ENCODE results near the gene AATF. TPM values are rescaled to one million over a fixed set of nuclear protein-coding genes. Genes with fewer than 3 reads are reported as not detected.

AATF gene
- total RNA-seq, result 19.6 TPM

GRCh38 chr17:36948717-36949460 is at the start of gene AATF:
Gene AATF, plus strand, starts transcription at chr17:36948954. Its CDS starts 172 bp downstream, at chr17:36949126.

GRCh38 chr17:36937001-36937958 is 11.5 kb upstream of the AATF start, which contains the start of gene LHX1:
Gene LHX1, plus strand, starts transcription at chr17:36937475. Its CDS starts 723 bp downstream, at chr17:36938198.

Small RNAs within 50 kb of the gene (small RNA-seq; reads per million reads assigned to genes)
- gene AC243773.2 (not detected), gene MIR2909 (not detected)

Other genes with a start within 250 kb of the AATF start
- gene LHX1, start 11.5 kb upstream of the AATF start, total RNA-seq, result 5.3 TPM

Data from diencephalon (tissue), 1 donor.